ENCODE results near the gene CNTFR. TPM values are rescaled to one million over a fixed set of nuclear protein-coding genes. Genes with fewer than 3 reads are reported as not detected.

The CNTFR gene
- total and polyA plus RNA-seq, 10 of the 15 experiments (the other 5 are each of a cell fraction or from before 2014, with no cell fraction given), result not detected

DNA sequence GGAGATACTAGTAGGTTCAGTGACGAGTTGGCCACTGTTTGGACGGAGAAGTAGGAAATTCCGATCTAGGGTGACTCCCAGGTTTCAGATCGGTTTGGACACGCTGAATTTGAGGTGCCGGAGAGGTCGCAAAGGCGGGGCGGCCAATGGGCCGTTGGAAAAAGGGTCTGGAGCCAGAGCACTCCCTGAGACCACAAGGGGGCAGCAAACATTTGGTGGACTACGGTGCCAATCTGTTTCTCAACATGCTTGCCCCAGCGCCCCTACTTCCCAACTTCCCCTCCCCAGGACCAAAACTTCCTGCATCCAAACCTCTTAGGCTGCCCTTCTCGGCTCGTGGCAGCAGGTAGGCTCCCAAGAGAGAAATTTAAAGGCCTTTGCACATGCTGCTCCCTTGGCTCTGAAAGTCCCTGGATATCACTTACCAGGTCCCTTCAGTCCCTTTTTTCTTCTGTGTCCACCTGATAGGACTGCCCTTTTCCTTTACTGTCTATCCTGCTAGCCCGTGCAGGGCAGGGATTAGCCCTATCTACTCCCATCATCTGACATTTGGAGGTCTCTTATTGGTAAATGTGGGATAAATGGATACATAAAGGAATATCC lies 23.4 kb upstream of the CNTFR start:
- DNase-seq (ENCODE audit: low read depth, low spot score) (no peak), ATAC-seq (peak; percentile 82), FAIRE-seq (peak; percentile 78)
- Histone ChIP-seq H3K36me3 (ENCODE audit: control insufficient read depth in 2 of 2, insufficient read depth in 2 of 2, low read length in 1 of 2) (peaks cover 3 to 5% of the 10 kb centered on the region in 2 experiments; a peak in 2 of 4 replicates), H4K20me1 (ENCODE audit: control insufficient read depth, insufficient read depth) (no peaks in the 10 kb centered on the region), H3K27me3 (replicated peaks in 1 of 2; ENCODE audit: control insufficient read depth in 2 of 2, insufficient read depth in 2 of 2, low read length in 1 of 2) (no peaks in the 10 kb centered on the region), H3K9me3 (replicated peaks; ENCODE audit: control insufficient read depth, insufficient read depth, low read length) (no peaks in the 10 kb centered on the region; the same call in 2 of the 3 replicates), H3K27ac (ENCODE audit: control insufficient read depth, insufficient read depth) (no peak overlapping the region), H3K9ac (ENCODE audit: control insufficient read depth, insufficient read depth, low read length) (peak overlapping the region; percentile 98), H3K4me3 (peak overlapping the region; percentile 81), H3K4me2 (ENCODE audit: control insufficient read depth, insufficient read depth) (peak overlapping the region; percentile 86), H2AFZ (ENCODE audit: control insufficient read depth, low read depth, low read length) (peak overlapping the region; percentile 95), H3K4me1 (ENCODE audit: control insufficient read depth, insufficient read depth, low read length) (peaks cover 6% of the 10 kb centered on the region; the same call in 1 of the 2 replicates), H3K79me2 (ENCODE audit: control insufficient read depth, insufficient read depth, low read length) (peaks cover 6% of the 10 kb centered on the region)
- ChIA-PET POLR2A (interaction anchor here (0.9 to 2.2 kb wide), 3 partner anchors 7 to 25 kb away, joined by 3 to 8 read pairs (median 5); partner anchors contain the start of genes DCTN3 and SIGMAR1), RAD21 (ENCODE audit: unreplicated experiment) (no interaction called here), SMC1A (ENCODE audit: uncharacterized antibody, unreplicated experiment) (interaction anchor here (0.6 to 2.4 kb wide), 4 partner anchors 8 to 503 kb away, joined by 3 to 13 read pairs (median 4); partner anchors contain the start of genes ATOSB, DCTN3 and SIGMAR1), CTCF (interaction anchor here (0.7 to 5.6 kb wide), 4 partner anchors 17 to 89 kb away, joined by 3 to 118 read pairs (median 5); partner anchors contain the start of gene SIGMAR1)
- in situ Hi-C loops (cut with MboI), result no loop called here
- WGBS (ENCODE audit: insufficient coverage, insufficient replicate concordance, low lambda C conversion rate, missing lambda C conversion rate), result under 1% methylated on average over 15 of the region's 15 CpGs
- intact Hi-C loops (cut with micrococcal nuclease; ENCODE audit: unreplicated experiment), result loop anchor here (1.0 kb wide), 1 partner anchor 21 kb away; no protein-coding TSS in a partner anchor
- no TSS peak for BruUV-seq (replicated peaks)
- no peak for TF ChIP-seq CBX3 (IDR thresholded peaks at IDR 0.05; ENCODE audit: borderline replicate concordance, low read depth)
- TF ChIP-seq TARDBP (IDR thresholded peaks at IDR 0.05; ENCODE audit: borderline replicate concordance), result no peak
- TF ChIP-seq ZZZ3 (IDR thresholded peaks at IDR 0.05; ENCODE audit: control insufficient read depth, insufficient read length, low read depth), result no peak
- TF ChIP-seq, protein P1, sequence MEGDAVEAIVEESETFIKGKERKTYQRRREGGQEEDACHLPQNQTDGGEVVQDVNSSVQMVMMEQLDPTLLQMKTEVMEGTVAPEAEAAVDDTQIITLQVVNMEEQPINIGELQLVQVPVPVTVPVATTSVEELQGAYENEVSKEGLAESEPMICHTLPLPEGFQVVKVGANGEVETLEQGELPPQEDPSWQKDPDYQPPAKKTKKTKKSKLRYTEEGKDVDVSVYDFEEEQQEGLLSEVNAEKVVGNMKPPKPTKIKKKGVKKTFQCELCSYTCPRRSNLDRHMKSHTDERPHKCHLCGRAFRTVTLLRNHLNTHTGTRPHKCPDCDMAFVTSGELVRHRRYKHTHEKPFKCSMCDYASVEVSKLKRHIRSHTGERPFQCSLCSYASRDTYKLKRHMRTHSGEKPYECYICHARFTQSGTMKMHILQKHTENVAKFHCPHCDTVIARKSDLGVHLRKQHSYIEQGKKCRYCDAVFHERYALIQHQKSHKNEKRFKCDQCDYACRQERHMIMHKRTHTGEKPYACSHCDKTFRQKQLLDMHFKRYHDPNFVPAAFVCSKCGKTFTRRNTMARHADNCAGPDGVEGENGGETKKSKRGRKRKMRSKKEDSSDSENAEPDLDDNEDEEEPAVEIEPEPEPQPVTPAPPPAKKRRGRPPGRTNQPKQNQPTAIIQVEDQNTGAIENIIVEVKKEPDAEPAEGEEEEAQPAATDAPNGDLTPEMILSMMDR (IDR thresholded peaks at IDR 0.05 in 2 of 3, conservative IDR thresholded peaks at IDR 0.05 in 1 of 3; ENCODE audit: control insufficient read depth in 2 of 3, extremely low read depth in 1 of 3, insufficient read depth in 1 of 3, low read depth in 3 of 3, low read length in 3 of 3), result peak; percentile 84 to 88 (median 86)
- TF ChIP-seq PAX5 (IDR thresholded peaks at IDR 0.05; ENCODE audit: borderline replicate concordance, low read depth, low read length), result no peak
- no peak for TF ChIP-seq KDM1A (IDR thresholded peaks at IDR 0.05; ENCODE audit: borderline replicate concordance)
- TF ChIP-seq WRNIP1 (IDR thresholded peaks at IDR 0.05; ENCODE audit: borderline replicate concordance, low read depth, low read length), result no peak
- TF ChIP-seq, protein P2, sequence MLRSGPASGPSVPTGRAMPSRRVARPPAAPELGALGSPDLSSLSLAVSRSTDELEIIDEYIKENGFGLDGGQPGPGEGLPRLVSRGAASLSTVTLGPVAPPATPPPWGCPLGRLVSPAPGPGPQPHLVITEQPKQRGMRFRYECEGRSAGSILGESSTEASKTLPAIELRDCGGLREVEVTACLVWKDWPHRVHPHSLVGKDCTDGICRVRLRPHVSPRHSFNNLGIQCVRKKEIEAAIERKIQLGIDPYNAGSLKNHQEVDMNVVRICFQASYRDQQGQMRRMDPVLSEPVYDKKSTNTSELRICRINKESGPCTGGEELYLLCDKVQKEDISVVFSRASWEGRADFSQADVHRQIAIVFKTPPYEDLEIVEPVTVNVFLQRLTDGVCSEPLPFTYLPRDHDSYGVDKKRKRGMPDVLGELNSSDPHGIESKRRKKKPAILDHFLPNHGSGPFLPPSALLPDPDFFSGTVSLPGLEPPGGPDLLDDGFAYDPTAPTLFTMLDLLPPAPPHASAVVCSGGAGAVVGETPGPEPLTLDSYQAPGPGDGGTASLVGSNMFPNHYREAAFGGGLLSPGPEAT (IDR thresholded peaks at IDR 0.05; ENCODE audit: low read depth), result no peak
- TF ChIP-seq, protein P3, sequence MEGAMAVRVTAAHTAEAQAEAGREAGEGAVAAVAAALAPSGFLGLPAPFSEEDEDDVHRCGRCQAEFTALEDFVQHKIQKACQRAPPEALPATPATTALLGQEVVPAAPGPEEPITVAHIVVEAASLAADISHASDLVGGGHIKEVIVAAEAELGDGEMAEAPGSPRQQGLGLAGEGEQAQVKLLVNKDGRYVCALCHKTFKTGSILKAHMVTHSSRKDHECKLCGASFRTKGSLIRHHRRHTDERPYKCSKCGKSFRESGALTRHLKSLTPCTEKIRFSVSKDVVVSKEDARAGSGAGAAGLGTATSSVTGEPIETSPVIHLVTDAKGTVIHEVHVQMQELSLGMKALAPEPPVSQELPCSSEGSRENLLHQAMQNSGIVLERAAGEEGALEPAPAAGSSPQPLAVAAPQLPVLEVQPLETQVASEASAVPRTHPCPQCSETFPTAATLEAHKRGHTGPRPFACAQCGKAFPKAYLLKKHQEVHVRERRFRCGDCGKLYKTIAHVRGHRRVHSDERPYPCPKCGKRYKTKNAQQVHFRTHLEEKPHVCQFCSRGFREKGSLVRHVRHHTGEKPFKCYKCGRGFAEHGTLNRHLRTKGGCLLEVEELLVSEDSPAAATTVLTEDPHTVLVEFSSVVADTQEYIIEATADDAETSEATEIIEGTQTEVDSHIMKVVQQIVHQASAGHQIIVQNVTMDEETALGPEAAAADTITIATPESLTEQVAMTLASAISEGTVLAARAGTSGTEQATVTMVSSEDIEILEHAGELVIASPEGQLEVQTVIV (IDR thresholded peaks at IDR 0.05; ENCODE audit: borderline replicate concordance, partially characterized antibody), result no peak
- no peak for TF ChIP-seq RFX5 (IDR thresholded peaks at IDR 0.05; ENCODE audit: low read depth, low read length)
- 0 out of 2 replicates have a peak, but pooled peaks have one; percentile 29 for TF ChIP-seq IRF4 (IDR thresholded peaks at IDR 0.05; ENCODE audit: low read depth, low read length)
- TF ChIP-seq, protein P4, sequence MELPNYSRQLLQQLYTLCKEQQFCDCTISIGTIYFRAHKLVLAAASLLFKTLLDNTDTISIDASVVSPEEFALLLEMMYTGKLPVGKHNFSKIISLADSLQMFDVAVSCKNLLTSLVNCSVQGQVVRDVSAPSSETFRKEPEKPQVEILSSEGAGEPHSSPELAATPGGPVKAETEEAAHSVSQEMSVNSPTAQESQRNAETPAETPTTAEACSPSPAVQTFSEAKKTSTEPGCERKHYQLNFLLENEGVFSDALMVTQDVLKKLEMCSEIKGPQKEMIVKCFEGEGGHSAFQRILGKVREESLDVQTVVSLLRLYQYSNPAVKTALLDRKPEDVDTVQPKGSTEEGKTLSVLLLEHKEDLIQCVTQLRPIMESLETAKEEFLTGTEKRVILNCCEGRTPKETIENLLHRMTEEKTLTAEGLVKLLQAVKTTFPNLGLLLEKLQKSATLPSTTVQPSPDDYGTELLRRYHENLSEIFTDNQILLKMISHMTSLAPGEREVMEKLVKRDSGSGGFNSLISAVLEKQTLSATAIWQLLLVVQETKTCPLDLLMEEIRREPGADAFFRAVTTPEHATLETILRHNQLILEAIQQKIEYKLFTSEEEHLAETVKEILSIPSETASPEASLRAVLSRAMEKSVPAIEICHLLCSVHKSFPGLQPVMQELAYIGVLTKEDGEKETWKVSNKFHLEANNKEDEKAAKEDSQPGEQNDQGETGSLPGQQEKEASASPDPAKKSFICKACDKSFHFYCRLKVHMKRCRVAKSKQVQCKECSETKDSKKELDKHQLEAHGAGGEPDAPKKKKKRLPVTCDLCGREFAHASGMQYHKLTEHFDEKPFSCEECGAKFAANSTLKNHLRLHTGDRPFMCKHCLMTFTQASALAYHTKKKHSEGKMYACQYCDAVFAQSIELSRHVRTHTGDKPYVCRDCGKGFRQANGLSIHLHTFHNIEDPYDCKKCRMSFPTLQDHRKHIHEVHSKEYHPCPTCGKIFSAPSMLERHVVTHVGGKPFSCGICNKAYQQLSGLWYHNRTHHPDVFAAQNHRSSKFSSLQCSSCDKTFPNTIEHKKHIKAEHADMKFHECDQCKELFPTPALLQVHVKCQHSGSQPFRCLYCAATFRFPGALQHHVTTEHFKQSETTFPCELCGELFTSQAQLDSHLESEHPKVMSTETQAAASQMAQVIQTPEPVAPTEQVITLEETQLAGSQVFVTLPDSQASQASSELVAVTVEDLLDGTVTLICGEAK (IDR thresholded peaks at IDR 0.05; ENCODE audit: borderline replicate concordance), result no peak
